SK-N-SH (cell line): Measurements from ENCODE around the gene GRIP2. TPM values are rescaled to one million over a fixed set of nuclear protein-coding genes. Genes with fewer than 3 reads are reported as not detected.

Source experiments
- CTCF ChIA-PET: fragments of 300-600, 350-600 bp; formaldehyde crosslinking; extraction: SDS; loops from one replicate; lab custom pipeline; 2021; lab: Yijun Ruan, JAX
- POLR2A ChIA-PET: fragments of 350-600 bp; sonication (Branson Sonifier 250); formaldehyde crosslinking; extraction: SDS; loops from one replicate; lab custom pipeline; 2020; ENCODE audit warnings: antibody characterized with exemption, inconsistent platforms; lab: Yijun Ruan, JAX
- DNase-seq: peaks from one replicate; pipeline ENCODE4 v3.0.0; 2012
- H2AFZ ChIP-seq: fragments of 200-600 bp; sonication (generic); 2 replicates; pipeline ENCODE4 v1.8.1; 2016; ENCODE audit warnings: antibody characterized with exemption, mild to moderate bottlenecking, low read depth
- H3F3A ChIP-seq: fragments of 200-600 bp; sonication (generic); replicated peaks from 2 replicates; pipeline ENCODE3; 2016; ENCODE audit warnings: antibody characterized with exemption, mild to moderate bottlenecking; ENCODE audit not compliant: insufficient read depth
- H3K27ac ChIP-seq, 2 experiments: fragments of 200-500 bp in 1 of 2; fragments of 200-600 bp in 1 of 2; sonication (Bioruptor generic) in 1 of 2; sonication (generic), shearing (Covaris generic) in 1 of 2; 2 replicates each; pipeline versions ENCODE4 v1.5.1 to v1.6.1; 2014 to 2016; ENCODE audit warnings: low read depth in 2 of 2, inconsistent platforms in 1 of 2, low read length in 1 of 2, mild to moderate bottlenecking in 1 of 2, mixed read lengths in 1 of 2
- H3K27me3 ChIP-seq: fragments of 200-600 bp; sonication (generic), shearing (Covaris generic); 2 replicates; pipeline ENCODE4 v1.6.1; 2016; ENCODE audit warnings: mixed run types; ENCODE audit not compliant: insufficient read depth
- H3K36me3 ChIP-seq, 2 experiments: fragments of 200-500 bp in 1 of 2; fragments of 200-600 bp in 1 of 2; sonication (Bioruptor generic) in 1 of 2; sonication (generic) in 1 of 2; replicated peaks in 1 of 2; 2 replicates each; pipeline versions ENCODE3 to v1.5.1; 2014 to 2016; ENCODE audit warnings: low read length in 1 of 2, mild to moderate bottlenecking in 1 of 2; ENCODE audit not compliant: insufficient read depth in 2 of 2, control insufficient read depth in 1 of 2
- H3K4me1 ChIP-seq, 2 experiments: fragments of 200-500 bp in 1 of 2; fragments of 200-600 bp in 1 of 2; sonication (Bioruptor generic) in 1 of 2; sonication (generic), shearing (Covaris generic) in 1 of 2; 2 replicates each; pipeline versions ENCODE4 v1.5.1 to v1.6.1; 2014 to 2016; ENCODE audit warnings: low read depth in 1 of 2, low read length in 1 of 2, mixed run types in 1 of 2; ENCODE audit not compliant: insufficient read depth in 2 of 2, control insufficient read depth in 1 of 2
- H3K4me2 ChIP-seq: fragments of 200-600 bp; sonication (generic), shearing (Covaris generic); 2 replicates; pipeline ENCODE4 v1.6.1; 2017; ENCODE audit warnings: mixed run types
- H3K4me3 ChIP-seq, 2 experiments: fragments of 200-500 bp in 1 of 2; fragments of 200-600 bp in 1 of 2; sonication (Bioruptor generic) in 1 of 2; sonication (generic), shearing (Covaris generic) in 1 of 2; 2 replicates each; pipeline versions ENCODE4 v1.5.1 to v1.8.1; 2014 to 2016; ENCODE audit warnings: low read depth in 2 of 2, inconsistent platforms in 1 of 2, low read length in 1 of 2, mild to moderate bottlenecking in 1 of 2, mixed read lengths in 1 of 2, moderate library complexity in 1 of 2
- H3K79me2 ChIP-seq: fragments of 200-600 bp; sonication (generic); 2 replicates; pipeline ENCODE4 v1.8.1; 2017; ENCODE audit warnings: mild to moderate bottlenecking; ENCODE audit not compliant: insufficient read depth
- H3K9ac ChIP-seq: fragments of 200-600 bp; sonication (generic); 2 replicates; pipeline ENCODE4 v1.6.1; 2017; ENCODE audit warnings: mixed run types
- H3K9me2 ChIP-seq: fragments of 200-600 bp; sonication (generic); 2 replicates; pipeline ENCODE4 v1.6.1; 2017; ENCODE audit warnings: mixed run types
- H3K9me3 ChIP-seq: fragments of 200-600 bp; sonication (generic); 2 replicates; pipeline ENCODE4 v1.6.1; 2017; ENCODE audit warnings: mixed run types, mild to moderate bottlenecking, moderate library complexity
- H4K20me1 ChIP-seq: fragments of 200-600 bp; sonication (generic); 2 replicates; pipeline ENCODE4 v1.6.1; 2017; ENCODE audit warnings: mild to moderate bottlenecking, mixed run types; ENCODE audit not compliant: insufficient read depth
- CHD2 ChIP-seq: fragments of 150-350 bp; IDR thresholded peaks from 2 replicates; pipeline ENCODE4 v1.6.1; 2018; ENCODE audit warnings: low read length; ENCODE audit not compliant: partially characterized antibody
- CTCF ChIP-seq: fragments of 200-600 bp; sonication (generic); IDR thresholded peaks from 2 replicates; pipeline ENCODE4 v1.6.1; 2017; ENCODE audit warnings: antibody characterized with exemption, mild to moderate bottlenecking, moderate library complexity
- EP300 ChIP-seq, 2 experiments: IDR thresholded peaks; 2 replicates each; pipeline versions ENCODE4 v1.4.0 to v1.6.1; 2012; ENCODE audit warnings: borderline replicate concordance in 1 of 2, low read depth in 1 of 2, low read length in 1 of 2
- FOSL2 ChIP-seq: IDR thresholded peaks from 2 replicates; pipeline ENCODE4 v1.4.0; 2012; ENCODE audit warnings: low read depth, mild to moderate bottlenecking, moderate library complexity, borderline replicate concordance
- GATA2 ChIP-seq: sonication (generic); formaldehyde crosslinking; IDR thresholded peaks from 2 replicates; pipeline ENCODE4 v1.5.0; 2020; ENCODE audit warnings: mild to moderate bottlenecking, missing genetic modification reagents
- IRF3 ChIP-seq: fragments of 150-350 bp; IDR thresholded peaks from 2 replicates; pipeline ENCODE4 v1.6.1; 2016; ENCODE audit warnings: mild to moderate bottlenecking, low read depth, low read length
- RAD21 ChIP-seq: IDR thresholded peaks from 2 replicates; pipeline ENCODE4 v1.6.1; 2012; ENCODE audit warnings: mild to moderate bottlenecking, low read length
- USF1 ChIP-seq: IDR thresholded peaks from 2 replicates; pipeline ENCODE4 v1.4.0; 2012; ENCODE audit warnings: low read depth, borderline replicate concordance
- YY1 ChIP-seq: IDR thresholded peaks from 2 replicates; pipeline ENCODE4 v1.4.0; 2012; ENCODE audit warnings: low read depth, mild to moderate bottlenecking
- ZBTB33 ChIP-seq: IDR thresholded peaks from 2 replicates; pipeline ENCODE4 v1.4.0; 2012; ENCODE audit warnings: low read depth, borderline replicate concordance
- WGBS: methylation state at CpG from one replicate; pipeline ENCODE4 v1.1.6; 2017; ENCODE audit warnings: low lambda C conversion rate; 5-methylcytosine and 5-hydroxymethylcytosine counted together
- polyA plus RNA-seq, 3 experiments: library from polyadenylated mRNA; depleted of rRNA; stranded (reverse); fragments of >200 nt; gene quantifications; 2 replicates each; pipeline ENCODE4 v1.2.3, GENCODE V29; 2012

The GRIP2 gene
- polyA plus RNA-seq, 1 of the 3 experiments (the other 2 are of a cell fraction) = 0.15 TPM

GRCh38 chr3:14570089-14570488 is 29.9 kb upstream of the GRIP2 start:
- peak; percentile 87 for DNase-seq
- Histone ChIP-seq H3K9me3 (no peaks in the 10 kb centered on the region), H3K9ac (no peak overlapping the region), H3F3A (no peaks in the 10 kb centered on the region), H3K27ac (peak overlapping the region in 1 of 2 experiments; percentile 43; a peak in 2 of 4 replicates), H3K36me3 (no peaks in the 10 kb centered on the region), H3K9me2 (no peaks in the 10 kb centered on the region), H3K27me3 (no peaks in the 10 kb centered on the region), H4K20me1 (no peaks in the 10 kb centered on the region), H3K4me1 (peaks cover 0 to 29% of the 10 kb centered on the region in 2 experiments; a peak in 2 of 4 replicates), H3K4me3 (no peak overlapping the region), H2AFZ (no peak overlapping the region), H3K4me2 (no peak overlapping the region), H3K79me2 (no peaks in the 10 kb centered on the region)
- ChIA-PET POLR2A (interaction anchor here (0.7 kb wide), 1 partner anchor 81 kb away, joined by 4 read pairs; the partner anchor contains the start of gene CCDC174), CTCF (interaction anchor here (0.6 to 2.4 kb wide), 5 partner anchors 20 to 61 kb away, joined by 3 to 9 read pairs (median 4); no protein-coding TSS in a partner anchor)
- WGBS = 52% methylated on average over 3 of the region's 5 CpGs
- TF ChIP-seq IRF3 (no peak), EP300 (IDR thresholded peaks at IDR 0.05; ENCODE audit: borderline replicate concordance in 1 of 2, low read depth in 1 of 2, low read length in 1 of 2) (peak in 1 of 2 experiments; percentile 36; a peak in 1 of 4 replicates), CTCF (no peak), GATA2 (peak; percentile 47), USF1 (no peak), YY1 (no peak), FOSL2 (no peak), RAD21 (no peak), ZBTB33 (no peak), CHD2 (no peak)
- TF ChIP-seq, all 33 proteins: peak for 2
